ENCODE measurements around the gene CIAO2B. TPM values are rescaled to one million over a fixed set of nuclear protein-coding genes. Genes with fewer than 3 reads are reported as not detected.
"Not testable (repeated sequence)": the region's sequence is repeated elsewhere in the genome, so short reads cannot be mapped to it uniquely, and the experiment has no call there.

Gene CIAO2B
- total and polyA plus RNA-seq, 4 donors: 51.1 to 120 (median 86.2) TPM

DNA sequence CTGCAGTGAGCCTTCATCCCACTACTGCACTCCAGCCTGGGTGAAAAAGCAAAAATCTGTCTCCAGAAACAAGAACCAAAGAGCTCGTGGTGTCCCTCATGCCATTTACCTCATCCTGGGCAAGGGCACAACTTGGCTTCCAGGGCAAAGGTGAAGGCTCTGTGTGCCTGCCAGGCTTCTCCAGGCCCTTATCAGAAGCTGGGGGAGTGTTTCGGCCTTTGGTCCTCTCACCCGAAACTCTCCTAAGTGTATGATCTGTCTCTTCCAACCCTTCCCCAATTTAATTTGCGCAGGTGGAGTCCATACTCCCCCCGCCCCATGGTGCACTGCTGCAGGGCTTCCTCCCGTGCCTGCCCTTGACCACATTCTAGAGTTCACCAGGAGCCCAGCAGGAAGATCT is 2.3 kb upstream of the CIAO2B start (continued):
- TF ChIP-seq RAD21 (IDR thresholded peaks at IDR 0.05): peak; percentile 6 to 9
- TF ChIP-seq FOXA1 (IDR thresholded peaks at IDR 0.05): no peak
- TF ChIP-seq GABPA (IDR thresholded peaks at IDR 0.05 in 1 of 2, conservative IDR thresholded peaks at IDR 0.05 in 1 of 2): peak in 1 of 2 donors; percentile 10

- Histone ChIP-seq H3K4me3 (ENCODE audit: low read depth in 1 of 3, low read length in 3 of 3) (peak within 1 kb of the TSS; percentile 77 to 93 (median 81)), H3K27me3 (ENCODE audit: control insufficient read depth in 4 of 4, insufficient read depth in 4 of 4, low read length in 3 of 4) (no peaks in the 10 kb centered on the region), H3K9me3 (ENCODE audit: control insufficient read depth in 4 of 4, low read length in 3 of 4) (no peaks in the 10 kb centered on the region), H3K36me3 (ENCODE audit: control insufficient read depth in 4 of 4, insufficient read depth in 3 of 4, low read depth in 1 of 4, low read length in 3 of 4) (peaks cover 7 to 13% (median 12%) of the 10 kb centered on the region in 4 donors), H3K4me1 (ENCODE audit: control insufficient read depth in 4 of 4, insufficient read depth in 4 of 4, low read length in 3 of 4) (peaks cover 10 to 66% (median 54%) of the 10 kb centered on the region in 4 donors), H3K9ac (ENCODE audit: low read depth in 1 of 2, low read length in 2 of 2) (peak within 1 kb of the TSS; percentile 89 to 93), H3K27ac (ENCODE audit: low read depth in 1 of 2, low read length in 2 of 2) (peak within 1 kb of the TSS; percentile 94 to 96)
- peak; percentile 94 for TF ChIP-seq TAF1 (conservative IDR thresholded peaks at IDR 0.05)
- no peak for TF ChIP-seq ATF3 (IDR thresholded peaks at IDR 0.05)
- TF ChIP-seq ZBTB33 (IDR thresholded peaks at IDR 0.05): peak; percentile 48
- TF ChIP-seq SP1 (IDR thresholded peaks at IDR 0.05): peak; percentile 86
- no peak for TF ChIP-seq FOXA1 (IDR thresholded peaks at IDR 0.05)
- peak; percentile 85 for TF ChIP-seq HNF4G (IDR thresholded peaks at IDR 0.05)
- TF ChIP-seq, protein P1, sequence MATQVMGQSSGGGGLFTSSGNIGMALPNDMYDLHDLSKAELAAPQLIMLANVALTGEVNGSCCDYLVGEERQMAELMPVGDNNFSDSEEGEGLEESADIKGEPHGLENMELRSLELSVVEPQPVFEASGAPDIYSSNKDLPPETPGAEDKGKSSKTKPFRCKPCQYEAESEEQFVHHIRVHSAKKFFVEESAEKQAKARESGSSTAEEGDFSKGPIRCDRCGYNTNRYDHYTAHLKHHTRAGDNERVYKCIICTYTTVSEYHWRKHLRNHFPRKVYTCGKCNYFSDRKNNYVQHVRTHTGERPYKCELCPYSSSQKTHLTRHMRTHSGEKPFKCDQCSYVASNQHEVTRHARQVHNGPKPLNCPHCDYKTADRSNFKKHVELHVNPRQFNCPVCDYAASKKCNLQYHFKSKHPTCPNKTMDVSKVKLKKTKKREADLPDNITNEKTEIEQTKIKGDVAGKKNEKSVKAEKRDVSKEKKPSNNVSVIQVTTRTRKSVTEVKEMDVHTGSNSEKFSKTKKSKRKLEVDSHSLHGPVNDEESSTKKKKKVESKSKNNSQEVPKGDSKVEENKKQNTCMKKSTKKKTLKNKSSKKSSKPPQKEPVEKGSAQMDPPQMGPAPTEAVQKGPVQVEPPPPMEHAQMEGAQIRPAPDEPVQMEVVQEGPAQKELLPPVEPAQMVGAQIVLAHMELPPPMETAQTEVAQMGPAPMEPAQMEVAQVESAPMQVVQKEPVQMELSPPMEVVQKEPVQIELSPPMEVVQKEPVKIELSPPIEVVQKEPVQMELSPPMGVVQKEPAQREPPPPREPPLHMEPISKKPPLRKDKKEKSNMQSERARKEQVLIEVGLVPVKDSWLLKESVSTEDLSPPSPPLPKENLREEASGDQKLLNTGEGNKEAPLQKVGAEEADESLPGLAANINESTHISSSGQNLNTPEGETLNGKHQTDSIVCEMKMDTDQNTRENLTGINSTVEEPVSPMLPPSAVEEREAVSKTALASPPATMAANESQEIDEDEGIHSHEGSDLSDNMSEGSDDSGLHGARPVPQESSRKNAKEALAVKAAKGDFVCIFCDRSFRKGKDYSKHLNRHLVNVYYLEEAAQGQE (IDR thresholded peaks at IDR 0.05): peak; percentile 95
- peak; percentile 57 for TF ChIP-seq YY1 (IDR thresholded peaks at IDR 0.05)
- peak; percentile 92 to 93 for TF ChIP-seq HNF4A (conservative IDR thresholded peaks at IDR 0.05)
- TF ChIP-seq RXRA (IDR thresholded peaks at IDR 0.05): peak; percentile 73 to 81
- TF ChIP-seq NR2F2 (IDR thresholded peaks at IDR 0.05): no peak
- TF ChIP-seq GABPA (IDR thresholded peaks at IDR 0.05 in 1 of 2, conservative IDR thresholded peaks at IDR 0.05 in 1 of 2): peak in 1 of 2 donors; percentile 53
- TF ChIP-seq RAD21 (IDR thresholded peaks at IDR 0.05): no peak
- peak in 1 of 2 donors; percentile 68 for TF ChIP-seq JUND (IDR thresholded peaks at IDR 0.05)
- TF ChIP-seq, protein P2, sequence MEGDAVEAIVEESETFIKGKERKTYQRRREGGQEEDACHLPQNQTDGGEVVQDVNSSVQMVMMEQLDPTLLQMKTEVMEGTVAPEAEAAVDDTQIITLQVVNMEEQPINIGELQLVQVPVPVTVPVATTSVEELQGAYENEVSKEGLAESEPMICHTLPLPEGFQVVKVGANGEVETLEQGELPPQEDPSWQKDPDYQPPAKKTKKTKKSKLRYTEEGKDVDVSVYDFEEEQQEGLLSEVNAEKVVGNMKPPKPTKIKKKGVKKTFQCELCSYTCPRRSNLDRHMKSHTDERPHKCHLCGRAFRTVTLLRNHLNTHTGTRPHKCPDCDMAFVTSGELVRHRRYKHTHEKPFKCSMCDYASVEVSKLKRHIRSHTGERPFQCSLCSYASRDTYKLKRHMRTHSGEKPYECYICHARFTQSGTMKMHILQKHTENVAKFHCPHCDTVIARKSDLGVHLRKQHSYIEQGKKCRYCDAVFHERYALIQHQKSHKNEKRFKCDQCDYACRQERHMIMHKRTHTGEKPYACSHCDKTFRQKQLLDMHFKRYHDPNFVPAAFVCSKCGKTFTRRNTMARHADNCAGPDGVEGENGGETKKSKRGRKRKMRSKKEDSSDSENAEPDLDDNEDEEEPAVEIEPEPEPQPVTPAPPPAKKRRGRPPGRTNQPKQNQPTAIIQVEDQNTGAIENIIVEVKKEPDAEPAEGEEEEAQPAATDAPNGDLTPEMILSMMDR (IDR thresholded peaks at IDR 0.05; ENCODE audit: low read depth, low read length, missing input control): no peak
- TF ChIP-seq FOXA2 (IDR thresholded peaks at IDR 0.05): no peak
- TF ChIP-seq, protein P3, sequence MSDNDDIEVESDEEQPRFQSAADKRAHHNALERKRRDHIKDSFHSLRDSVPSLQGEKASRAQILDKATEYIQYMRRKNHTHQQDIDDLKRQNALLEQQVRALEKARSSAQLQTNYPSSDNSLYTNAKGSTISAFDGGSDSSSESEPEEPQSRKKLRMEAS (IDR thresholded peaks at IDR 0.05): peak; percentile 67
- no peak for TF ChIP-seq EGR1 (IDR thresholded peaks at IDR 0.05; ENCODE audit: low read depth in 2 of 2)
- 16% methylated on average over 44 of the region's 44 CpGs for WGBS
- DNase-seq (ENCODE audit: low spot score): peak; percentile 69
These were observed 1.3 kb upstream of the CIAO2B start, which contains the start of gene CES2 for GRCh38 chr16:66935314-66936011. Gene CES2 (plus strand): TSS chr16:66935516. CDS start chr16:66935636, 120 bp downstream.

DNA sequence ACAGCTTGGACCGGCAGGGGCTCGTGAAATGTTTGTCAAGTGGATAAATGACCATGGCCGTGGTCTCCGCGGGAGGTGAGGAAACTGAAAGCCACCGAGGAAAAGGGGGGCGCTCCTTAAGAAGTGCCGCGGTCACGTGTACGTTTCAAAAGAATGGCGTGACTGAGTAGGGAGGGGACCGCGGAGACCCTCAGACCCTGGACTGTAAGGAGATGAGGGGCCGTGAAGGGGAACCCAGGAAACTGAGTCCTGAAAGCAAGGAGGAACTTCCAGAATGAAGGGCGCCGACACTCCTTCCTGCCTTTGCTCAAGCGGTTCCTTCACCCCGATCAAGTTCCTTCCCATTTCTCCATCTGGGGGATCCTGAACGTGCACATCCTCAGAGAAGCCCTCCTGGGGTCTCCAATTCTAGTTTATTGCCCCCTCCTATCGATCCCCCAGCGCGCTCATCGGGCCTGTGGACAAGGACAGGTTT is 674 bp upstream of the CIAO2B start:
- DNase-seq (ENCODE audit: low spot score); H3K9me3 ChIP-seq (ENCODE audit: control insufficient read depth in 4 of 4, low read length in 3 of 4); H3K36me3 ChIP-seq (ENCODE audit: control insufficient read depth in 4 of 4, insufficient read depth in 3 of 4, low read depth in 1 of 4, low read length in 3 of 4); H3K27me3 ChIP-seq (ENCODE audit: control insufficient read depth in 4 of 4, insufficient read depth in 4 of 4, low read length in 3 of 4): not testable (repeated sequence)
- Histone ChIP-seq H3K4me1 (ENCODE audit: control insufficient read depth in 4 of 4, insufficient read depth in 4 of 4, low read length in 3 of 4) (peaks cover 10 to 65% (median 53%) of the 10 kb centered on the region in 4 donors), H3K9ac (ENCODE audit: low read depth in 1 of 2, low read length in 2 of 2) (peak overlapping the region; percentile 85 to 86), H3K27ac (ENCODE audit: low read depth in 1 of 2, low read length in 2 of 2) (peak overlapping the region; percentile 94 to 96), H3K4me3 (ENCODE audit: low read depth in 1 of 3, low read length in 3 of 3) (peak overlapping the region; percentile 77 to 93 (median 81))
- 2% methylated on average over 21 of the region's 24 CpGs for WGBS

Measured in liver (tissue), 9 donors.